ENCODE data around the gene PLA2G10.
"Not testable (repeated sequence)": the region's sequence is repeated elsewhere in the genome, so short reads cannot be mapped to it uniquely, and the experiment has no call there.

Gene PLA2G10

GRCh38 chr16:14694129-14694528, at the start of gene PLA2G10:
TSS of gene PLA2G10 (minus strand) at chr16:14694308. CDS start at chr16:14694229, 79 bp downstream.
- DNase-seq: not testable (repeated sequence)

- not testable (repeated sequence) for DNase-seq
Measured at GRCh38 chr16:14742273-14743128, 48.4 kb upstream of the PLA2G10 start, which contains the start of gene NPIPA2. TSS of gene NPIPA2 (plus strand) at chr16:14742533. CDS start at chr16:14748066, 5,533 bp downstream.

GRCh38 chr16:14741794-14742193, 47.7 kb upstream of the PLA2G10 start:
- DNase-seq: not testable (repeated sequence)

- DNase-seq: not testable (repeated sequence)
Measured at GRCh38 chr16:14740832-14741385, 46.8 kb upstream of the PLA2G10 start.

GRCh38 chr16:14733233-14733632, 39.1 kb upstream of the PLA2G10 start:
- not testable (repeated sequence) for DNase-seq

GRCh38 chr16:14703156-14704011, 9.3 kb upstream of the PLA2G10 start, which contains the start of gene NPIPA3:
TSS of gene NPIPA3 (plus strand) at chr16:14703411. CDS start at chr16:14708944, 5,533 bp downstream.
- DNase-seq: not testable (repeated sequence)

GRCh38 chr16:14702672-14703071, 8.6 kb upstream of the PLA2G10 start:
- DNase-seq: not testable (repeated sequence)

GRCh38 chr16:14701859-14702258, 7.8 kb upstream of the PLA2G10 start:
- DNase-seq: not testable (repeated sequence)

- DNase-seq: not testable (repeated sequence)
Measured at GRCh38 chr16:14685870-14686793, 8.0 kb downstream of the PLA2G10 start.

GRCh38 chr16:14682121-14682520, 12.0 kb downstream of the PLA2G10 start:
- DNase-seq: no peak

GRCh38 chr16:14681115-14681514, 13.0 kb downstream of the PLA2G10 start:
- no peak for DNase-seq

GRCh38 chr16:14680396-14680795, 13.7 kb downstream of the PLA2G10 start:
- DNase-seq: not testable (repeated sequence)

GRCh38 chr16:14678748-14679497, 15.2 kb downstream of the PLA2G10 start:
- DNase-seq: no peak

- no peak for DNase-seq
Measured at GRCh38 chr16:14677627-14678026, 16.5 kb downstream of the PLA2G10 start.

- no peak for DNase-seq
Measured at GRCh38 chr16:14676633-14677032, 17.5 kb downstream of the PLA2G10 start.

GRCh38 chr16:14672403-14672971, 21.6 kb downstream of the PLA2G10 start:
- no peak for DNase-seq

- no peak for DNase-seq
Measured at GRCh38 chr16:14669776-14670175, 24.3 kb downstream of the PLA2G10 start.

- no peak for DNase-seq
Measured at GRCh38 chr16:14668556-14669223, 25.4 kb downstream of the PLA2G10 start.

GRCh38 chr16:14667347-14668266, 26.5 kb downstream of the PLA2G10 start:
- no peak for DNase-seq
